Activated CD8-positive, alpha-beta memory T cell treated with anti-CD3 and anti-CD28 coated beads, Interleukin-2, amount 50 U/mL, for 4 hours (primary cell): ENCODE data around the gene RAVER2.
"Not testable (repeated sequence)": the region's sequence is repeated elsewhere in the genome, so short reads cannot be mapped to it uniquely, and the experiment has no call there.

ENCODE experiments used
- DNase-seq: peaks from one replicate; pipeline ENCODE4 v3.0.0-alpha.2; 2020

Gene RAVER2

GRCh38 chr1:64820572-64820971 lies 75.7 kb downstream of the RAVER2 start:
- not testable (repeated sequence) for DNase-seq

DNA sequence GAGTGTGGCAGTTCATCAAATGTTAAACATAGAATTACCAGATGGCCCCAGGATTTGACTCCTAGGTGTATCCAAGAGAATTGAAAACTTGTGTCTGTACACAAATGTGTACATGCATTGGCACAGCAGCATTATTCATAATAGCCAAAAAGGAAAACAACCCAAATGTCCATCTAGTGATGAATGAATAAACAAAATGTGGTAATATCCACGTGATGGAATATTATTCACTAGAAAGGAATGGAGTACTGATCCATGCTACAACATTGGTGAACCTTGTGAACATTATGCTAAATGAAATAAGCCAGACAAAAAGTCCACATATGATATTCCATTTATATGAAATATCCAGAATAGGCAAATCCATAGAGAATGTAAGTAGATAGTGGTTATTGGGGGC lies 77.7 kb downstream of the RAVER2 start:
- no peak for DNase-seq

GRCh38 chr1:64823691-64824476 lies 79.0 kb downstream of the RAVER2 start:
- peak; percentile 58 for DNase-seq

- no peak for DNase-seq
These were observed 82.1 kb downstream of the RAVER2 start for GRCh38 chr1:64826991-64827390.

- no peak for DNase-seq
These were observed 84.0 kb downstream of the RAVER2 start for GRCh38 chr1:64828829-64829228.

GRCh38 chr1:64829411-64830029 lies 84.6 kb downstream of the RAVER2 start:
- DNase-seq: no peak

DNA sequence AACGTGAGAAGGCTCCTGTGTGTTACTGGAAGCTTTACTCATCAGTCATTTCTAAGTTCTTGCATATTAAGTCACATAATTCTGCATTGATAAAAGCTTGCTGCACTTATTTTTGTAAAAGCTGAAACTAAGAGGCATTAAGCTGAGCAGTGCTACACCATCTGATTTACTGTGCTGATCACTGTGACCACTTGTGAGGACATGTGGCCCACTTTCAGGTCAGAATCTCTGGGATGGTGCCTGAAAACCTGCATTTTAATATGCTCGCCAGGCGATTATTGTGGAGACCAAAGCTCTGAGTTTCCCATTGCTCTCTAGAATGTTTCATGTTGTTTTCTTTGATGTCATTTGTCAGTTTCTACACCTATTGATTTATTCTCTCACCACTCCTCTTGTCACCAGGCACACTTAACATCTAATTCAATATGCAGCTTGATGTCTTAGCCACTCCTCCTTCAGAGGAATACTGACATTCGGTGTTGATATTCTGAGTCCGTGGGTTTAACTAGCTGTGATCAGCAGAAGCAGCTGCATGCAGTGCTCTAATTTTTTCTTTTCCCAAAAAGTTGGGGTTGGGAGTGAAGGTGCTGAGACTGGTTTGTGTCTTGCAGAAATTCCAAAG lies 85.3 kb downstream of the RAVER2 start:
- DNase-seq: no peak

GRCh38 chr1:64834734-64835133 lies 89.9 kb downstream of the RAVER2 start:
- no peak for DNase-seq

- no peak for DNase-seq
These were observed 91.9 kb downstream of the RAVER2 start for GRCh38 chr1:64836802-64837201.

DNA sequence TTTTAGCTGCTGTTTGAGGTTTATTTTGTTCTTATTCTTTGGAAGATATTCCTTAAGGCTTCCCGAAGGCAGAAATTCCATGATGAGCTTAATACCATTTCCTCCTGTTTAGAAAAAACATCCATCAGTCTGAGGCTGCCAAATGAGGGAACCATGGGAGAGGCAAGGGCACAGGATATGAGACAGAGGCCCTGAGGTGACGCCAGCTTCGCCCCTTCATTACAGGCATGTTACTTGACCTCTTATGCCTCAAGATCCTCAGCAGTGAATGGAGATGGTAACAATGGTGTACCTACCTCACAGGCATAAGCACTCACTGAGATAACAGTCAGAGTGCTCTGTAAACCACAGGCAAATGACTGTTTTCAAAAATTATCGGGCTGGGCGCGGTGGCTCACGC lies 93.6 kb downstream of the RAVER2 start:
- no peak for DNase-seq

GRCh38 chr1:64839261-64839660 lies 94.4 kb downstream of the RAVER2 start:
- no peak for DNase-seq

- no peak for DNase-seq
These were observed 95.0 kb downstream of the RAVER2 start for GRCh38 chr1:64839732-64840405.

DNA sequence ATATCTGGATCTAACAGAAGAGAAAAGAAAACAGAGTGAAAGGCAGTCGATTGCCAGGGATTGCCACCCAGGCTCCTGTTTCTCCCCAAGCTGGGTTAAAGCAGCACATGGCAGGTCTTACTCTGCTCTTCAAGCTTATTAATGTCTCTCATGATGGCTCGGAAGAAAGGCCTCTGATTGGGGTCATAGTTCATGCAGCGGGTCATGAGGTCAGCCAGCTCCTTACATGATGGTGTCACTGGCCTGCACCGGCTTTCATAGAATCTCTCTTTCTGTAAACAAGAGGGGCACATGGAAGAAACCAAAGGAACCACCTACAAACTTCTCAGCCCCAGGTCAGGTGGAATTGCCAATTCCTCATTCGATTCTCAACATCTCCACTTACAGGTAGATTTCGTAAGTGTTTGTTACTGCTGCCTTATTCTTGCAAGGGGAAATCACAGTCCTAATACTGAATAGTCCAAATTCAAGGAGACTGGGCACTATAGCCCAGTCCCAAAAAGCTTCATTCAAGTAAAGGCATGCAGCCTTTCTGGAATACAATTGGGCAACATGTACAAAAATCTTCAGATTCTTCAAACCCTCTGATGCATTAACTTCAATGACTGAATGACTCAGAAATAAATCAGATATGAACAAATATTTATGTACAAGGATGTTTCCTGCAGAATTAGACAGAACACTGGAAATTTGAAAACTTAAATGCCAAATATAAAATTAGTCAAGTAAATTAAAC lies 96.6 kb downstream of the RAVER2 start:
- no peak for DNase-seq

- no peak for DNase-seq
These were observed 97.3 kb downstream of the RAVER2 start for GRCh38 chr1:64842224-64842623.

DNA sequence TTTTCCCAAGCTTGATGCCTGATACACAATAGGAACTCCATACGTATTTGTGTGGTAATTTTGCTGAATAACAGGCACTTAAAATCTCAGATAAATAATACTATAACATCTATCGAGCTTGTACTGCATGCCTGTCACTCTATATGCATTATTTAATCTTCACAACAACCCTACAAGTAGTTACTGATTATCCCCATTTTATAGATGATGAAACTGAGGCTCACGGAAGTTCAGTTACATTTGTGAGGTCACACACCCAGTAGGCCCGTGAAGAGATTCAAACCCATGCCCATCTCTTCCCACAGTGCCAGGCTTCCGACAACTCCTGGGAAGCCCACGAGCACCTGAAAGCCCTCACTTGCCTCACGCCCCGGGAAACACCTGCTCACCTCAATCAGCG lies 98.8 kb downstream of the RAVER2 start:
- DNase-seq: no peak

GRCh38 chr1:64844175-64844574 lies 99.3 kb downstream of the RAVER2 start:
- no peak for DNase-seq

GRCh38 chr1:64844609-64845008 lies 99.7 kb downstream of the RAVER2 start:
- DNase-seq: no peak

DNA sequence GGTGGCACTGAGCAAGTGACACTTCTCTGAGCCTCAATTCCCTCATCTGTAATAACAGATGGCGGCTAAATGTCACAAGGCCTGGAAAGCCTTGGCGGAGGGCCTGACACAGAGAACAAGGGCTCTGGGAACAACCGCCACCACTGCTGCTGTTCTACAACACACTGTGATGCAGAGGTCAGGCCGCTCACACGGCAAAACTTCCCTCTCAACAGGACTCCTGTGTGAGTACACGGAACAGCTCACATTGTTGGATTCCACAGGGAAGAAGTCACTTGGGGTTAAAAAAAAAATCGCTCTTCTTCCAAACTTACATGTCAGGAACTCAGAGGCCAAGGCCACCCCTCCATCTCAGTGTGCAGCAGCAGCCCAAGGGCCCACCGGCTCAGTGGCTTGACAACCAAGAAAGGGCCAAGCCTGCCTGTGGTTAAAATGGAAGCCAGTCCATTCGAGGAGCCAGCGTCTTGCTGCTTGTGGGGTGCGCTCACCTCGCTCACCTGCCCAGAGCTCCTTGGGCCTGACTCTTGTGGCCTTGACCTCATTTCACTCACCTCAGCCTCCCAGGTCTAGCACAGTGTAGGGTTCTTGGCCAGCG lies 101.1 kb downstream of the RAVER2 start:
- no peak for DNase-seq

GRCh38 chr1:64846573-64847430 lies 101.9 kb downstream of the RAVER2 start:
- DNase-seq: no peak

- no peak for DNase-seq
These were observed 102.8 kb downstream of the RAVER2 start for GRCh38 chr1:64847666-64848065.

DNA sequence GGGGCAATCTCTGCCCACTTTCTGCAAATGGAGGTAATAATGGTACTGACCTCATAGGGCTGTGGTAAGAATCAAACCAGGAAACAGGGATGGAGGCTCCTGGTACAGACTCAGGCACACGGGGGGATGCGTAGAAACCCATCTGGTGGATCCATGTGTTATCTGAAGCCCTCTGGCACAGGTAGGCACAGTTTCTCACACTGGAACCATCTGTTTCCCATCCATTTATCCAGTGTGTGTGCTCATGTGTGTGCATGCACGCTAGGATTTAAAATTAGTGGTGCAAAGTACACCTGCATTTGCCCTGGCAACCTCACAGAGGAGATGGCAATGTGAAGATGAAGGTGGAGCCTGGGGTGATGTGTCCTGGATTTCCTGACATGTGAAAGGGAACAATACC lies 103.3 kb downstream of the RAVER2 start:
- no peak for DNase-seq

GRCh38 chr1:64848803-64849202 lies 103.9 kb downstream of the RAVER2 start:
- DNase-seq: no peak
